HuH-7 (cell line): ENCODE results near the gene PSMC3.

Experiments used
- DNase-seq: peaks from one replicate; pipeline ENCODE4 v3.0.0; 2011; ENCODE audit warnings: low spot score

Gene PSMC3

GRCh38 chr11:47413908-47414684, 12.1 kb downstream of the PSMC3 start:
- DNase-seq, result no peak

- no peak for DNase-seq
Observed at GRCh38 chr11:47413351-47413750, 12.9 kb downstream of the PSMC3 start.

- DNase-seq, result peak; percentile 85
Observed at GRCh38 chr11:47411884-47412746, 14.1 kb downstream of the PSMC3 start.

GRCh38 chr11:47410370-47411264, 15.6 kb downstream of the PSMC3 start:
- DNase-seq, result no peak

GRCh38 chr11:47409440-47410369, 16.5 kb downstream of the PSMC3 start:
- DNase-seq, result no peak

- DNase-seq, result no peak
Observed at GRCh38 chr11:47408598-47409439, 17.4 kb downstream of the PSMC3 start.

- peak; percentile 96 for DNase-seq
Observed at GRCh38 chr11:47407746-47408590, 18.3 kb downstream of the PSMC3 start, which contains the start of gene SLC39A13. TSS of gene SLC39A13 (plus strand) at chr11:47408590. CDS start at chr11:47410095, 1,505 bp downstream.

- DNase-seq, result no peak
Observed at GRCh38 chr11:47406896-47407745, 19.1 kb downstream of the PSMC3 start.

- DNase-seq, result no peak
Observed at GRCh38 chr11:47403571-47403970, 22.7 kb downstream of the PSMC3 start.

GRCh38 chr11:47403135-47403534, 23.1 kb downstream of the PSMC3 start:
- DNase-seq, result no peak

GRCh38 chr11:47400768-47401279, 25.4 kb downstream of the PSMC3 start:
- no peak for DNase-seq

GRCh38 chr11:47399860-47400767, 26.1 kb downstream of the PSMC3 start:
- peak; percentile 75 for DNase-seq

GRCh38 chr11:47398551-47398950, 27.7 kb downstream of the PSMC3 start:
- no peak for DNase-seq

- DNase-seq, result no peak
Observed at GRCh38 chr11:47398011-47398410, 28.2 kb downstream of the PSMC3 start.

GRCh38 chr11:47396049-47396320, 30.3 kb downstream of the PSMC3 start:
- DNase-seq, result no peak

- no peak for DNase-seq
Observed at GRCh38 chr11:47395223-47396048, 30.8 kb downstream of the PSMC3 start.
